Gastrocnemius medialis (tissue), 4 donors: Measurements from ENCODE around the gene NBEA.
"Not testable (repeated sequence)": the region's sequence is repeated elsewhere in the genome, so short reads cannot be mapped to it uniquely, and the experiment has no call there.

ENCODE experiments used
- CTCF ChIP-seq, 5 experiments: fragments of 450-650 bp in 3 of 5; fragments of 200-600 bp in 2 of 5; sonication (generic) in 2 of 5; IDR thresholded peaks in 4 of 5; conservative IDR thresholded peaks in 1 of 5; 1 replicate in 4 of 5; 2 replicates in 1 of 5; pipeline ENCODE4 v1.5.1; 2016 to 2019; ENCODE audit warnings: antibody characterized with exemption in 5 of 5, mild to moderate bottlenecking in 3 of 5, moderate library complexity in 3 of 5
- POLR2A ChIP-seq, 2 donors: fragments of 450-650 bp; IDR thresholded peaks; one replicate each; pipeline ENCODE4 v1.6.1; 2017; ENCODE audit warnings: antibody characterized with exemption in 2 of 2, mild to moderate bottlenecking in 2 of 2, moderate library complexity in 2 of 2

- not testable (repeated sequence) for TF ChIP-seq CTCF (IDR thresholded peaks at IDR 0.05 in 4 of 5, conservative IDR thresholded peaks at IDR 0.05 in 1 of 5); POLR2A (IDR thresholded peaks at IDR 0.05)
Measured at GRCh38 chr13:34985199-34985598, 43.1 kb downstream of the NBEA start.
